ENCODE measurements around the gene MACF1.
"Not testable (repeated sequence)": the region's sequence is repeated elsewhere in the genome, so short reads cannot be mapped to it uniquely, and the experiment has no call there.

Gene MACF1

GRCh38 chr1:39488012-39488545 is 283.6 kb downstream of the MACF1 start:
- DNase-seq (ENCODE audit: low read depth) = no peak
- TF ChIP-seq CTCF (IDR thresholded peaks at IDR 0.05; ENCODE audit: low read depth, low read length, missing control alignments) = no peak
- no peak overlapping the region for H3K4me3 ChIP-seq (ENCODE audit: low read depth, low read length)
- in situ Hi-C loops (cut with HindIII; ENCODE audit: low sequenced_read_pairs) = no loop called here

GRCh38 chr1:39488793-39489566 is 284.5 kb downstream of the MACF1 start:
- in situ Hi-C loops (cut with HindIII; ENCODE audit: low sequenced_read_pairs) = no loop called here
- H3K4me3 ChIP-seq (ENCODE audit: low read depth, low read length) = no peak overlapping the region
- no peak for DNase-seq (ENCODE audit: low read depth)
- no peak for TF ChIP-seq CTCF (IDR thresholded peaks at IDR 0.05; ENCODE audit: low read depth, low read length, missing control alignments)

GRCh38 chr1:39489567-39490239 is 285.2 kb downstream of the MACF1 start:
- H3K4me3 ChIP-seq (ENCODE audit: low read depth, low read length) = no peak overlapping the region
- no peak for DNase-seq (ENCODE audit: low read depth)
- TF ChIP-seq CTCF (IDR thresholded peaks at IDR 0.05; ENCODE audit: low read depth, low read length, missing control alignments) = no peak
- in situ Hi-C loops (cut with HindIII; ENCODE audit: low sequenced_read_pairs) = no loop called here

- no peak overlapping the region for H3K4me3 ChIP-seq (ENCODE audit: low read depth, low read length)
- in situ Hi-C loops (cut with HindIII; ENCODE audit: low sequenced_read_pairs) = no loop called here
- DNase-seq (ENCODE audit: low read depth) = no peak
- no peak for TF ChIP-seq CTCF (IDR thresholded peaks at IDR 0.05; ENCODE audit: low read depth, low read length, missing control alignments)
Observed at GRCh38 chr1:39490596-39491145, 286.2 kb downstream of the MACF1 start.

- TF ChIP-seq CTCF (IDR thresholded peaks at IDR 0.05; ENCODE audit: low read depth, low read length, missing control alignments) = no peak
- H3K4me3 ChIP-seq (ENCODE audit: low read depth, low read length) = peak within 1 kb of the TSS; percentile 29
- in situ Hi-C loops (cut with HindIII; ENCODE audit: low sequenced_read_pairs) = no loop called here
- no peak for DNase-seq (ENCODE audit: low read depth)
Observed at GRCh38 chr1:39491146-39491921, 286.8 kb downstream of the MACF1 start, which contains the start of gene BMP8A. TSS of gene BMP8A (plus strand) at chr1:39491636. CDS start at chr1:39491992, 356 bp downstream.

- in situ Hi-C loops (cut with HindIII; ENCODE audit: low sequenced_read_pairs); DNase-seq (ENCODE audit: low read depth); H3K4me3 ChIP-seq (ENCODE audit: low read depth, low read length): not testable (repeated sequence)
Observed at GRCh38 chr1:39492118-39493042, 287.9 kb downstream of the MACF1 start.

GRCh38 chr1:39493043-39493810 is 288.7 kb downstream of the MACF1 start:
- H3K4me3 ChIP-seq (ENCODE audit: low read depth, low read length); in situ Hi-C loops (cut with HindIII; ENCODE audit: low sequenced_read_pairs); DNase-seq (ENCODE audit: low read depth): not testable (repeated sequence)
